Right cardiac atrium (tissue), 5 donors: ENCODE measurements around the gene ZFYVE28. TPM values are rescaled to one million over a fixed set of nuclear protein-coding genes. Genes with fewer than 3 reads are reported as not detected.
A peak's percentile ranks its signal among the peaks of the same experiment; 100 is the strongest.

Experiments used
- ATAC-seq, 2 donors: fragments of 200-7000 bp; cut with Tn5 transposase; one replicate each; pipeline versions ENCODE4 v1.8.0 to v1.9.1; 2020; ENCODE audit warnings: moderate library complexity in 2 of 2, mild to moderate bottlenecking in 1 of 2
- DNase-seq, 3 donors: peaks; one replicate each; pipeline ENCODE4 v3.0.0-alpha.2; 2020
- H3K27ac ChIP-seq: one replicate; pipeline ENCODE4 v1.5.1; 2013; ENCODE audit warnings: mild to moderate bottlenecking, low read length, control low read depth, moderate library complexity
- H3K27me3 ChIP-seq: one replicate; pipeline ENCODE4 v1.6.1; 2013; ENCODE audit not compliant: control insufficient read depth, insufficient read depth
- H3K4me1 ChIP-seq: one replicate; pipeline ENCODE4 v1.6.1; 2013; ENCODE audit warnings: low read length; ENCODE audit not compliant: control insufficient read depth, insufficient read depth
- H3K4me3 ChIP-seq: one replicate; pipeline ENCODE4 v1.5.1; 2013; ENCODE audit warnings: low read length, control low read depth
- H3K9me3 ChIP-seq: one replicate; pipeline ENCODE4 v1.6.1; 2013; ENCODE audit warnings: low read length; ENCODE audit not compliant: control insufficient read depth
- WGBS: extraction: QIAGEN DNeasy Blood & Tissue Kit; methylation state at CpG from one replicate; pipeline ENCODE4 v1.1.7; 2013; 5-methylcytosine and 5-hydroxymethylcytosine counted together
- intact Hi-C, 4 donors: fragments of 100-400 bp; cut with DNase I; formaldehyde crosslinking; loops; one replicate each; pipeline versions ENCODE4 v1.11.0 to v1.14.0; 2022 to 2023
- polyA plus RNA-seq: library from polyadenylated mRNA; stranded (reverse); fragments of 200-250 nt; gene quantifications from one replicate; pipeline ENCODE4 v1.2.3, GENCODE V29; 2013
- total RNA-seq, 4 donors: library from RNA; stranded (reverse); fragmentation: NEBNext Ultra II Directional; extraction: Animal tissue kit (Norgen Biotek cat#: 25700); gene quantifications; one replicate each; pipeline ENCODE4 v1.2.1, GENCODE V29; 2021
- donor health status: healthy with polysubstance abuse.
- donor health status: DM: no; HTN: yes; CAD: no.
- donor health status: DM: no; HTN: no; CAD: no.
- donor health status: DM: no; HTN: yes; CAD: no; lungs with severe emphysema.
- donor health status: DM: yes; HTN: yes; CAD: no.

Gene ZFYVE28
- total and polyA plus RNA-seq, 5 donors: 3.5 to 5.9 (median 5.1) TPM

- ATAC-seq (peak; percentile 49 to 75), DNase-seq (peak; percentile 72 to 86 (median 82))
- Histone ChIP-seq H3K27ac (peak overlapping the region; percentile 66), H3K4me3 (no peak overlapping the region), H3K27me3 (no peaks in the 10 kb centered on the region), H3K9me3 (no peaks in the 10 kb centered on the region), H3K4me1 (peaks cover 28% of the 10 kb centered on the region)
- 51% methylated on average over 12 of the region's 12 CpGs for WGBS
- intact Hi-C loops: loop anchor here in 2 of 4 donors (10.0 kb wide), 1 partner anchor 158 kb away; the partner anchor contains the start of genes CFAP99 (in 2 of the 2) and ZFYVE28 (in 2 of the 2)
Observed at GRCh38 chr4:2256781-2257191, 161.7 kb downstream of the ZFYVE28 start.

- Histone ChIP-seq H3K27ac (peak overlapping the region; percentile 66), H3K9me3 (no peaks in the 10 kb centered on the region), H3K4me1 (peaks cover 28% of the 10 kb centered on the region), H3K27me3 (no peaks in the 10 kb centered on the region), H3K4me3 (no peak overlapping the region)
- DNase-seq: peak; percentile 72 to 88 (median 86)
- intact Hi-C loops: loop anchor here in 2 of 4 donors (10.0 kb wide), 1 partner anchor 159 kb away; the partner anchor contains the start of genes CFAP99 (in 2 of the 2) and ZFYVE28 (in 2 of the 2)
- WGBS: 31% methylated on average over 8 of the region's 8 CpGs
- ATAC-seq: peak; percentile 62 to 69
Observed at GRCh38 chr4:2256156-2256731, 162.2 kb downstream of the ZFYVE28 start.

- H3K27me3 ChIP-seq: no peaks in the 10 kb centered on the region
- 22% methylated on average over 18 of the region's 18 CpGs for WGBS
- no peaks in the 10 kb centered on the region for H3K9me3 ChIP-seq
- DNase-seq (peak; percentile 54 to 84 (median 83)), ATAC-seq (peak; percentile 15 to 33)
- H3K4me1 ChIP-seq: peaks cover 28% of the 10 kb centered on the region
- intact Hi-C loops: loop anchor here in 2 of 4 donors (10.0 kb wide), 1 partner anchor 159 kb away; the partner anchor contains the start of genes CFAP99 (in 2 of the 2) and ZFYVE28 (in 2 of the 2)
- H3K4me3 ChIP-seq: no peak overlapping the region
- peak overlapping the region; percentile 66 for H3K27ac ChIP-seq
Observed at GRCh38 chr4:2255501-2256155, 162.8 kb downstream of the ZFYVE28 start.

GRCh38 chr4:2254665-2255500, 163.6 kb downstream of the ZFYVE28 start:
- ATAC-seq (no peak), DNase-seq (peak; percentile 10 to 42 (median 37))
- Histone ChIP-seq H3K27ac (no peak overlapping the region), H3K4me3 (no peak overlapping the region), H3K9me3 (no peaks in the 10 kb centered on the region), H3K27me3 (no peaks in the 10 kb centered on the region), H3K4me1 (peaks cover 24% of the 10 kb centered on the region)
- intact Hi-C loops: loop anchor here in 2 of 4 donors (10.0 kb wide), 1 partner anchor 160 kb away; the partner anchor contains the start of genes CFAP99 (in 2 of the 2) and ZFYVE28 (in 2 of the 2)
- 77% methylated on average over 32 of the region's 32 CpGs for WGBS

- Histone ChIP-seq H3K27ac (no peak overlapping the region), H3K27me3 (no peaks in the 10 kb centered on the region), H3K4me1 (peaks cover 21% of the 10 kb centered on the region), H3K9me3 (no peaks in the 10 kb centered on the region), H3K4me3 (no peak overlapping the region)
- no peak for ATAC-seq
- WGBS: 76% methylated on average over 32 of the region's 32 CpGs
- DNase-seq: peak; percentile 10 to 49 (median 46)
- intact Hi-C loops: loop anchor here in 2 of 4 donors (10.0 kb wide), 1 partner anchor 161 kb away; the partner anchor contains the start of genes CFAP99 (in 2 of the 2) and ZFYVE28 (in 2 of the 2)
Observed at GRCh38 chr4:2253160-2254084, 165.0 kb downstream of the ZFYVE28 start.

- Histone ChIP-seq H3K9me3 (no peaks in the 10 kb centered on the region), H3K27me3 (no peaks in the 10 kb centered on the region), H3K4me1 (peaks cover 17% of the 10 kb centered on the region), H3K4me3 (no peak overlapping the region), H3K27ac (no peak overlapping the region)
- ATAC-seq (no peak), DNase-seq (peak in 2 of 3 donors; percentile 9 to 42)
- 85% methylated on average over 12 of the region's 12 CpGs for WGBS
- intact Hi-C loops: loop anchor here in 2 of 4 donors (10.0 kb wide), 1 partner anchor 162 kb away; the partner anchor contains the start of genes CFAP99 (in 2 of the 2) and ZFYVE28 (in 2 of the 2)
Observed at GRCh38 chr4:2252530-2253091, 165.8 kb downstream of the ZFYVE28 start.

DNA sequence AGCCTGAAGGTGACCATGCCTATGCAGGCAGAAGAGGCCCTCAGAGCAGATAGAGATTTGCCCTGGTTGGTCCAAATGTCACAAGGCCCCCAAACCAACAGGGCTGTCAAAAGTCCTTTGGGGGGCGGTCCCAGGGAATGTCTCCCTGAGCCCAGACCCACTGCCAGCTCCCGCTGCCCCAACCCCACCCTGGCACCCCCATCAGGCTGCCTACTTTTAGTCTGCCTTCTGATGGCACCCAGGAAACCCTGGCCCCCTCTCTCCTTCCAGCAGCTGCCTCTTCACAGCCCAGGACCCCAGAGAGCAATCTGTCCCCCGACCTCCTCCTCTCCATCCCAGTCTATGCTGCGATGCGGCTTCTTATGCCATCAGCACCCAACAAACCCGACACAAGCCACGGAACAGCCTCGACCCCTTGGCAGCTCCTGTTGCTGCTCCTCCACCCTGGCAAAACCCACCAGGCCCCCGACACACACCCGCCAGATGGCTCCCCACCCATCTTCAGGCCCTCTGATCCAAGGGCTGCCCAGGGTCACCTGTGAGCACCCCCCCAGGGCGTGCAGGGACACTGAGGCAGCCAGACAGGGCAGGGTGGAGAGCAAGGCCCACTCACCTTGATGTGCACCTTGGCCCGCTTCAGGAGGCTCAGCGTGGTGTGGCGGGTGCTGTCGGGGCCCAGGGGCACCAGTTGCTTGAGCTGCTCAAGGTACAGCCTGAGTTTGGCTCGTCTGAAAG, 166.5 kb downstream of the ZFYVE28 start:
- intact Hi-C loops: loop anchor here in 2 of 4 donors (10.0 kb wide), 1 partner anchor 163 kb away; the partner anchor contains the start of genes CFAP99 (in 2 of the 2) and ZFYVE28 (in 2 of the 2)
- ATAC-seq: no peak
- H3K27ac ChIP-seq: no peak overlapping the region
- H3K9me3 ChIP-seq: no peaks in the 10 kb centered on the region
- WGBS: 95% methylated on average over 16 of the region's 16 CpGs
- DNase-seq: peak; percentile 11 to 49 (median 35)
- no peak overlapping the region for H3K4me3 ChIP-seq
- peaks cover 11% of the 10 kb centered on the region for H3K4me1 ChIP-seq
- no peaks in the 10 kb centered on the region for H3K27me3 ChIP-seq

GRCh38 chr4:2251073-2251794, 167.2 kb downstream of the ZFYVE28 start:
- WGBS: 93% methylated on average over 25 of the region's 25 CpGs
- ATAC-seq: no peak
- no peak overlapping the region for H3K27ac ChIP-seq
- DNase-seq: peak; percentile 13 to 62 (median 59)
- no peak overlapping the region for H3K4me3 ChIP-seq
- intact Hi-C loops: loop anchor here in 2 of 4 donors (10.0 kb wide), 1 partner anchor 164 kb away; the partner anchor contains the start of genes CFAP99 (in 2 of the 2) and ZFYVE28 (in 2 of the 2)
- no peaks in the 10 kb centered on the region for H3K27me3 ChIP-seq
- no peaks in the 10 kb centered on the region for H3K9me3 ChIP-seq
- peaks cover 4% of the 10 kb centered on the region for H3K4me1 ChIP-seq
